IMR-90 (cell line): ENCODE measurements around the gene RPS6KA3. TPM values are rescaled to one million over a fixed set of nuclear protein-coding genes. Genes with fewer than 3 reads are reported as not detected.

Source experiments
- ATAC-seq: fragments of 200-7000 bp; cut with Tn5 transposase; 2 replicates; pipeline ENCODE4 v1.9.1; 2020; ENCODE audit warnings: low read depth, mild to moderate bottlenecking, moderate library complexity
- BruUV-seq: library from RNA; stranded (reverse); fragments of 400-500 nt; replicated peaks from 2 replicates; lab custom pipeline; 2021; lab: Mats Ljungman, UMichigan
- CTCF ChIA-PET: fragments of 300-600 bp; formaldehyde crosslinking; extraction: SDS; loops from one replicate; lab custom pipeline; 2021; ENCODE audit warnings: antibody characterized with exemption; lab: Yijun Ruan, JAX
- POLR2A ChIA-PET: fragments of 300-600 bp; sonication (Branson Sonifier 250); formaldehyde crosslinking; loops from one replicate; lab custom pipeline; 2022; ENCODE audit warnings: antibody characterized with exemption; ENCODE audit not compliant: unreplicated experiment; lab: Charles Lee
- DNase-seq: peaks from one replicate; pipeline ENCODE4 v3.0.0; 2013
- H2AFZ ChIP-seq: replicated peaks from 2 replicates; pipeline ENCODE3; 2013; ENCODE audit warnings: low read length, mild to moderate bottlenecking; ENCODE audit not compliant: poor library complexity
- H2AK5ac ChIP-seq: 2 replicates; pipeline ENCODE4 v1.6.1; 2013; ENCODE audit warnings: low read depth, low read length, inconsistent platforms
- H2AK9ac ChIP-seq: replicated peaks from 2 replicates; pipeline ENCODE3; 2013; ENCODE audit warnings: mild to moderate bottlenecking, low read depth, low read length, moderate library complexity; ENCODE audit not compliant: poor library complexity
- H2BK120ac ChIP-seq: 2 replicates; pipeline ENCODE4 v1.6.1; 2013; ENCODE audit warnings: low read depth, low read length, inconsistent platforms
- H2BK15ac ChIP-seq: 3 replicates; pipeline ENCODE4 v1.6.1; 2013; ENCODE audit warnings: low read depth, low read length, inconsistent platforms
- H2BK20ac ChIP-seq: 2 replicates; pipeline ENCODE4 v1.6.1; 2013; ENCODE audit warnings: low read depth, mild to moderate bottlenecking, inconsistent platforms, low read length, moderate library complexity
- H2BK5ac ChIP-seq: 2 replicates; pipeline ENCODE4 v1.6.1; 2013; ENCODE audit warnings: mild to moderate bottlenecking, low read depth, low read length, inconsistent platforms; ENCODE audit not compliant: poor library complexity, severe bottlenecking
- H3K14ac ChIP-seq: replicated peaks from 2 replicates; pipeline ENCODE4 v1.6.1; 2013; ENCODE audit warnings: low read depth, low read length, inconsistent platforms
- H3K18ac ChIP-seq: 2 replicates; pipeline ENCODE4 v1.6.1; 2013; ENCODE audit warnings: low read depth, low read length, control low read depth
- H3K23ac ChIP-seq: 2 replicates; pipeline ENCODE4 v1.6.1; 2013; ENCODE audit warnings: low read depth, low read length, inconsistent platforms
- H3K27ac ChIP-seq: 2 replicates; pipeline ENCODE4 v1.5.1; 2013; ENCODE audit warnings: mild to moderate bottlenecking, control low read depth, low read length; ENCODE audit not compliant: insufficient read depth
- H3K27me3 ChIP-seq: 2 replicates; pipeline ENCODE4 v1.6.1; 2013; ENCODE audit warnings: low read length; ENCODE audit not compliant: control insufficient read depth, insufficient read depth
- H3K36me3 ChIP-seq: 2 replicates; pipeline ENCODE4 v1.6.1; 2013; ENCODE audit warnings: low read length, mixed read lengths; ENCODE audit not compliant: control insufficient read depth, insufficient read depth
- H3K4ac ChIP-seq: 2 replicates; pipeline ENCODE4 v1.6.1; 2013; ENCODE audit warnings: low read depth, low read length, inconsistent platforms
- H3K4me1 ChIP-seq: 2 replicates; pipeline ENCODE4 v1.6.1; 2013; ENCODE audit warnings: low read length, mixed read lengths; ENCODE audit not compliant: control insufficient read depth, insufficient read depth
- H3K4me2 ChIP-seq: 2 replicates; pipeline ENCODE4 v1.6.1; 2013; ENCODE audit warnings: low read depth, mild to moderate bottlenecking, control low read depth, low read length, moderate library complexity
- H3K4me3 ChIP-seq: 2 replicates; pipeline ENCODE4 v1.5.1; 2013; ENCODE audit warnings: low read depth, mild to moderate bottlenecking, control low read depth, low read length, moderate library complexity; ENCODE audit not compliant: insufficient read depth
- H3K56ac ChIP-seq: 2 replicates; pipeline ENCODE4 v1.6.1; 2013; ENCODE audit warnings: low read length, inconsistent platforms; ENCODE audit not compliant: insufficient read depth; ENCODE audit errors: extremely low read depth
- H3K79me1 ChIP-seq, 2 experiments: 2 replicates each; pipeline ENCODE4 v1.6.1; 2013; ENCODE audit warnings: low read length in 2 of 2, inconsistent platforms in 1 of 2, low read depth in 1 of 2
- H3K9ac ChIP-seq: 2 replicates; pipeline ENCODE4 v1.6.1; 2013; ENCODE audit warnings: low read depth, low read length, control low read depth
- H3K9me1 ChIP-seq: 2 replicates; pipeline ENCODE4 v1.6.1; 2013; ENCODE audit warnings: low read length, inconsistent platforms; ENCODE audit not compliant: insufficient read depth
- H3K9me3 ChIP-seq: 2 replicates; pipeline ENCODE4 v1.6.1; 2013; ENCODE audit warnings: low read length; ENCODE audit not compliant: control insufficient read depth, insufficient read depth
- H4K20me1 ChIP-seq: 2 replicates; pipeline ENCODE4 v1.6.1; 2013; ENCODE audit warnings: low read length, inconsistent platforms; ENCODE audit not compliant: insufficient read depth
- H4K5ac ChIP-seq: 2 replicates; pipeline ENCODE4 v1.6.1; 2013; ENCODE audit warnings: mild to moderate bottlenecking, low read depth, low read length, control low read depth
- H4K8ac ChIP-seq, 2 experiments: 2 replicates each; pipeline ENCODE4 v1.6.1; 2013; ENCODE audit warnings: low read depth in 2 of 2, low read length in 2 of 2, control low read depth in 1 of 2, inconsistent platforms in 1 of 2
- H4K91ac ChIP-seq: 2 replicates; pipeline ENCODE4 v1.6.1; 2013; ENCODE audit warnings: low read depth, low read length, inconsistent platforms; ENCODE audit not compliant: insufficient read depth
- CEBPB ChIP-seq: IDR thresholded peaks from 2 replicates; pipeline ENCODE4 v1.6.1; 2012; ENCODE audit warnings: low read depth, low read length, improper control_type of control experiment
- CHD1 ChIP-seq: IDR thresholded peaks from 2 replicates; pipeline ENCODE4 v1.6.1; 2012; ENCODE audit warnings: low read depth, low read length, improper control_type of control experiment
- CTCF ChIP-seq: conservative IDR thresholded peaks from 2 replicates; pipeline ENCODE4 v1.5.1; 2012; ENCODE audit warnings: mild to moderate bottlenecking, low read depth, low read length, improper control_type of control experiment
- ELK1 ChIP-seq: fragments of 150-350 bp; IDR thresholded peaks from 2 replicates; pipeline ENCODE4 v1.6.1; 2016; ENCODE audit warnings: low read depth, mild to moderate bottlenecking, low read length, moderate library complexity, borderline replicate concordance
- MAFK ChIP-seq: IDR thresholded peaks from 2 replicates; pipeline ENCODE4 v1.6.1; 2012; ENCODE audit warnings: low read depth, low read length, improper control_type of control experiment
- MXI1 ChIP-seq: IDR thresholded peaks from 2 replicates; pipeline ENCODE4 v1.6.1; 2012; ENCODE audit warnings: low read depth, mild to moderate bottlenecking, low read length, moderate library complexity, borderline replicate concordance
- NFE2L2 ChIP-seq: fragments of 150-350 bp; IDR thresholded peaks from 2 replicates; pipeline ENCODE4 v1.6.1; 2016; ENCODE audit warnings: low read depth, mild to moderate bottlenecking, low read length
- POLR2A ChIP-seq: IDR thresholded peaks from 2 replicates; pipeline ENCODE4 v1.6.1; 2012; ENCODE audit warnings: mild to moderate bottlenecking, low read depth, low read length
- RAD21 ChIP-seq: IDR thresholded peaks from 2 replicates; pipeline ENCODE4 v1.6.1; 2012; ENCODE audit warnings: low read length, improper control_type of control experiment
- RCOR1 ChIP-seq: IDR thresholded peaks from 2 replicates; pipeline ENCODE4 v1.6.1; 2012; ENCODE audit warnings: mild to moderate bottlenecking, low read length, improper control_type of control experiment; ENCODE audit not compliant: insufficient replicate concordance
- RFX5 ChIP-seq: IDR thresholded peaks from 2 replicates; pipeline ENCODE4 v1.8.0; 2012; ENCODE audit warnings: low read depth, mild to moderate bottlenecking, low read length, moderate library complexity
- USF2 ChIP-seq: fragments of 150-350 bp; IDR thresholded peaks from 2 replicates; pipeline ENCODE4 v1.6.1; 2017; ENCODE audit warnings: mild to moderate bottlenecking, antibody characterized with exemption, low read length, low read depth
- WGBS, 2 experiments: methylation state at CpG; one replicate each; pipeline versions ENCODE4 v1.1.5 to v1.1.7; 2013; ENCODE audit warnings: missing lambda C conversion rate in 2 of 2; ENCODE audit not compliant: insufficient read length in 1 of 2; ENCODE audit errors: extremely low coverage in 2 of 2; 5-methylcytosine and 5-hydroxymethylcytosine counted together
- dilution Hi-C: fragments of 300-500 bp; cut with HindIII; formaldehyde crosslinking; loops from one replicate; pipeline ENCODE4 v1.14.3; 2018; ENCODE audit warnings: low sequenced_read_pairs; ENCODE audit not compliant: unreplicated experiment
- in situ Hi-C: fragments of 300-500 bp; cut with MboI; formaldehyde crosslinking; loops from 3 replicates; pipeline ENCODE4 v1.14.3; 2019; ENCODE audit warnings: low sequenced_read_pairs, inconsistent platforms, mixed read lengths
- intact Hi-C: fragments of 100-400 bp; cut with micrococcal nuclease; formaldehyde crosslinking; loops from 2 replicates; pipeline ENCODE4 v1.10.0; 2022
- polyA plus RNA-seq, 3 experiments: library from polyadenylated mRNA; depleted of rRNA; stranded (reverse); fragments of >200 nt; gene quantifications; 2 replicates each; pipeline ENCODE4 v1.2.3, GENCODE V29; 2012; ENCODE audit warnings: low replicate concordance in 1 of 3
- total RNA-seq: library from RNA; depleted of rRNA; stranded (reverse); fragments of >200 nt; gene quantifications from 2 replicates; pipeline ENCODE4 v1.2.3, GENCODE V29; 2012

Gene RPS6KA3
- total and polyA plus RNA-seq, 2 of the 4 experiments (the other 2 are of a cell fraction): 20.8 to 43.9 TPM

GRCh38 chrX:20254712-20255299, 11.9 kb downstream of the RPS6KA3 start:
- Histone ChIP-seq H2BK5ac (no peak overlapping the region), H2BK15ac (no peak overlapping the region), H3K79me1 (peaks cover 7 to 13% of the 10 kb centered on the region in 2 experiments; a peak in 3 of 4 replicates), H3K14ac (no peak overlapping the region), H3K9me1 (peaks cover 3% of the 10 kb centered on the region; the same call in 1 of the 2 replicates), H3K27me3 (no peaks in the 10 kb centered on the region), H4K8ac (no peak overlapping the region), H2AK5ac (no peak overlapping the region), H3K9ac (no peak overlapping the region), H2BK120ac (no peak overlapping the region), H3K4me3 (no peak overlapping the region), H3K36me3 (no peaks in the 10 kb centered on the region), H3K9me3 (no peaks in the 10 kb centered on the region), H3K4me1 (no peaks in the 10 kb centered on the region), H2AK9ac (no peak overlapping the region), H3K27ac (no peak overlapping the region), H3K18ac (no peak overlapping the region), H4K5ac (no peak overlapping the region), H3K4ac (no peak overlapping the region), H2AFZ (no peak overlapping the region), H4K91ac (no peak overlapping the region), H4K20me1 (peaks cover 12% of the 10 kb centered on the region), H3K4me2 (no peak overlapping the region), H3K23ac (no peak overlapping the region), H2BK20ac (no peak overlapping the region), H3K56ac (no peak overlapping the region)
- no CpG with 5 or more reads among the region's 4 CpGs for WGBS, 2 experiments
- DNase-seq: peak; percentile 71
- CTCF ChIA-PET: interaction anchor here (0.7 kb wide), 1 partner anchor 1720 kb away, joined by 3 read pairs; no protein-coding TSS in a partner anchor
- POLR2A ChIA-PET: no interaction called here
- intact Hi-C loops (no loop called here), dilution Hi-C loops (no loop called here), in situ Hi-C loops (loop anchor here (5.0 to 25.0 kb wide), 2 partner anchors 187 to 1482 kb away; no protein-coding TSS in a partner anchor)
- ATAC-seq: no peak
- no TSS peak for BruUV-seq
- TF ChIP-seq CHD1 (no peak), RAD21 (no peak), MXI1 (no peak), CTCF (no peak), NFE2L2 (peak; percentile 93), CEBPB (no peak), POLR2A (no peak), MAFK (peak; percentile 77), RFX5 (no peak), USF2 (no peak), RCOR1 (no peak), ELK1 (no peak)
